HepG2 (cell line): ENCODE data around the gene BEST3. TPM values are rescaled to one million over a fixed set of nuclear protein-coding genes. Genes with fewer than 3 reads are reported as not detected.

Experiments
- ATAC-seq: fragments of 200-7000 bp; cut with Tn5 transposase; 3 replicates; pipeline ENCODE4 v1.9.1; 2020; ENCODE audit warnings: mild to moderate bottlenecking, moderate library complexity
- BruUV-seq: library from RNA; stranded (reverse); fragments of 400-500 nt; replicated peaks from 2 replicates; lab custom pipeline; 2021; lab: Mats Ljungman, UMichigan
- CTCF ChIA-PET: fragments of 300-600 bp; formaldehyde crosslinking; extraction: SDS; loops from one replicate; lab custom pipeline; 2021; ENCODE audit warnings: low total read pairs, inconsistent platforms, low intra/inter-chr PET ratio; lab: Yijun Ruan, JAX
- POLR2A ChIA-PET: fragments of 350-600 bp; sonication (Branson Sonifier 250); formaldehyde crosslinking; loops from one replicate; lab custom pipeline; 2020; ENCODE audit warnings: antibody characterized with exemption, inconsistent platforms; lab: Yijun Ruan, JAX
- DNase-seq: peaks from one replicate; pipeline ENCODE4 v3.0.0-alpha.2; 2015; ENCODE audit warnings: low spot score
- FAIRE-seq: peaks from 3 replicates; lab custom pipeline; 2011; peaks lifted over from hg19 to GRCh38; lab: Jason Lieb, UNC
- H2AFZ ChIP-seq: one replicate; pipeline ENCODE4 v1.6.1; 2011; ENCODE audit warnings: low read length, inconsistent platforms
- H3K27ac ChIP-seq: fragments of 300-600 bp; 3 replicates; pipeline ENCODE4 v1.8.0; 2011; ENCODE audit warnings: mixed run types, mild to moderate bottlenecking, mixed read lengths, low read length, inconsistent platforms; ENCODE audit not compliant: insufficient read depth; ENCODE audit errors: extremely low read length
- H3K27me3 ChIP-seq, 2 experiments: fragments of 200-600 bp in 1 of 2; 2 replicates in 1 of 2; 3 replicates in 1 of 2; pipeline versions ENCODE4 v1.6.0 to v1.8.0; 2011; ENCODE audit warnings: low read length in 2 of 2, mild to moderate bottlenecking in 2 of 2, moderate library complexity in 2 of 2, inconsistent platforms in 1 of 2; ENCODE audit not compliant: insufficient read depth in 2 of 2, control insufficient read depth in 1 of 2
- H3K36me3 ChIP-seq, 2 experiments: fragments of 200-600 bp in 1 of 2; replicated peaks in 1 of 2; 2 replicates in 1 of 2; 3 replicates in 1 of 2; pipeline versions ENCODE4 v1.5.1 to v1.8.0; 2011; ENCODE audit warnings: low read length in 2 of 2, inconsistent platforms in 1 of 2; ENCODE audit not compliant: insufficient read depth in 2 of 2, control insufficient read depth in 1 of 2
- H3K4me1 ChIP-seq: 2 replicates; pipeline ENCODE4 v1.5.1; 2012; ENCODE audit warnings: low read length, inconsistent platforms; ENCODE audit not compliant: insufficient read depth
- H3K4me2 ChIP-seq: 2 replicates; pipeline ENCODE4 v1.6.0; 2011; ENCODE audit warnings: low read depth, low read length, inconsistent platforms
- H3K4me3 ChIP-seq, 3 experiments: fragments of 200-600 bp in 1 of 3; sonication (generic), shearing (Covaris generic) in 1 of 3; replicated peaks in 1 of 3; 2 replicates each; pipeline ENCODE4 v1.5.1; 2011 to 2016; ENCODE audit warnings: low read length in 3 of 3, inconsistent platforms in 2 of 3, low read depth in 2 of 3, mild to moderate bottlenecking in 2 of 3, control low read depth in 1 of 3, mixed read lengths in 1 of 3; ENCODE audit not compliant: insufficient read depth in 1 of 3
- H3K79me2 ChIP-seq: one replicate; pipeline ENCODE4 v1.6.1; 2011; ENCODE audit warnings: low read length, inconsistent platforms; ENCODE audit not compliant: insufficient read depth
- H3K9ac ChIP-seq: 2 replicates; pipeline ENCODE4 v1.6.0; 2011; ENCODE audit warnings: mild to moderate bottlenecking, low read depth, low read length, inconsistent platforms; ENCODE audit not compliant: insufficient read depth
- H3K9me3 ChIP-seq: 2 replicates; pipeline ENCODE4 v1.5.1; 2012; ENCODE audit warnings: mild to moderate bottlenecking, low read length
- H4K20me1 ChIP-seq: 2 replicates; pipeline ENCODE4 v1.6.0; 2011; ENCODE audit warnings: inconsistent platforms, mild to moderate bottlenecking, low read length, moderate library complexity; ENCODE audit not compliant: insufficient read depth
- ELF3 ChIP-seq: IDR thresholded peaks from 2 replicates; pipeline ENCODE4 v1.6.1; 2016; ENCODE audit warnings: missing genetic modification reagents, missing compliant biosample characterization
- HOXA3 ChIP-seq: sonication (generic); formaldehyde crosslinking; IDR thresholded peaks from 2 replicates; pipeline ENCODE4 v1.5.0; 2020; ENCODE audit warnings: missing genetic modification reagents
- PHF8 ChIP-seq: sonication (generic); formaldehyde crosslinking; IDR thresholded peaks from 2 replicates; pipeline ENCODE4 v1.5.0; 2020; ENCODE audit warnings: missing genetic modification reagents
- RFX1 ChIP-seq: fragments of 450-650 bp; IDR thresholded peaks from 2 replicates; pipeline ENCODE4 v1.6.1; 2017
- SOX6 ChIP-seq, 2 experiments: fragments of 450-650 bp in 1 of 2; sonication (generic) in 1 of 2; formaldehyde crosslinking in 1 of 2; IDR thresholded peaks; 2 replicates each; pipeline versions ENCODE4 v1.4.0 to v1.6.1; 2017 to 2020; ENCODE audit warnings: antibody characterized with exemption in 1 of 2, mild to moderate bottlenecking in 1 of 2, missing genetic modification reagents in 1 of 2
- TEAD3 ChIP-seq: optimal IDR thresholded peaks from 2 replicates; pipeline ENCODE3; 2016; ENCODE audit warnings: borderline replicate concordance
- WGBS: methylation state at CpG from one replicate; pipeline ENCODE4 v1.1.6; 2017; ENCODE audit warnings: low lambda C conversion rate; 5-methylcytosine and 5-hydroxymethylcytosine counted together
- in situ Hi-C: cut with HindIII; loops from 2 replicates; pipeline ENCODE4 v1.10.0; 2017; ENCODE audit warnings: low pct_unique_long_range_greater_than_20kb; ENCODE audit not compliant: extremely low pct_ligation_motif_present
- intact Hi-C: fragments of 100-400 bp; cut with micrococcal nuclease; formaldehyde crosslinking; loops from one replicate; pipeline ENCODE4 v1.10.0; 2022; ENCODE audit not compliant: unreplicated experiment
- polyA plus RNA-seq, 8 experiments: library from polyadenylated mRNA; depleted of rRNA in 3 of 8; stranded (reverse) in 7 of 8; unstranded in 1 of 8; fragments of >200 nt; fragmentation: Illumina TruSeq in 4 of 8; extraction: Trizol in 4 of 8; gene quantifications; 2 replicates each; pipeline versions ENCODE4 v1.2.1 to v1.2.3, GENCODE V29; 2011 to 2016; ENCODE audit warnings: low read depth in 4 of 8, missing spikeins in 1 of 8, mixed read lengths in 1 of 8; ENCODE audit not compliant: insufficient read depth in 1 of 8
- total RNA-seq, 5 experiments: library from RNA; depleted of rRNA; stranded (reverse); fragments of >200 nt; fragmentation: Illumina TruSeq; extraction: Trizol; gene quantifications; 2 replicates each; pipeline ENCODE4 v1.2.3, GENCODE V29; 2016; ENCODE audit warnings: low read depth in 1 of 5
- TF ChIP-seq, protein P1 (sequence below): IDR thresholded peaks from 2 replicates; pipeline ENCODE4 v1.6.1; 2012; ENCODE audit warnings: inconsistent platforms
- TF ChIP-seq, protein P2 (sequence below): IDR thresholded peaks from 2 replicates; pipeline ENCODE4 v1.6.1; 2016; ENCODE audit warnings: missing compliant biosample characterization, missing genetic modification reagents, borderline replicate concordance
- TF ChIP-seq, protein P3 (sequence below): sonication (generic); formaldehyde crosslinking; IDR thresholded peaks from 2 replicates; pipeline ENCODE4; 2020; ENCODE audit warnings: missing genetic modification reagents, mild to moderate bottlenecking, borderline replicate concordance
- TF ChIP-seq, protein P4 (sequence below): sonication (generic); formaldehyde crosslinking; IDR thresholded peaks from 2 replicates; pipeline ENCODE4 v1.5.1; 2020; ENCODE audit warnings: mild to moderate bottlenecking, missing genetic modification reagents, moderate library complexity
- TF ChIP-seq, protein P5 (sequence below): sonication (generic); formaldehyde crosslinking; IDR thresholded peaks from 2 replicates; pipeline ENCODE4 v1.4.0; 2020; ENCODE audit warnings: missing genetic modification reagents

Gene BEST3
- total and polyA plus RNA-seq, 2 of the 13 experiments (the other 11 are each of a cell fraction or from before 2014, with no cell fraction given) = not detected

DNA sequence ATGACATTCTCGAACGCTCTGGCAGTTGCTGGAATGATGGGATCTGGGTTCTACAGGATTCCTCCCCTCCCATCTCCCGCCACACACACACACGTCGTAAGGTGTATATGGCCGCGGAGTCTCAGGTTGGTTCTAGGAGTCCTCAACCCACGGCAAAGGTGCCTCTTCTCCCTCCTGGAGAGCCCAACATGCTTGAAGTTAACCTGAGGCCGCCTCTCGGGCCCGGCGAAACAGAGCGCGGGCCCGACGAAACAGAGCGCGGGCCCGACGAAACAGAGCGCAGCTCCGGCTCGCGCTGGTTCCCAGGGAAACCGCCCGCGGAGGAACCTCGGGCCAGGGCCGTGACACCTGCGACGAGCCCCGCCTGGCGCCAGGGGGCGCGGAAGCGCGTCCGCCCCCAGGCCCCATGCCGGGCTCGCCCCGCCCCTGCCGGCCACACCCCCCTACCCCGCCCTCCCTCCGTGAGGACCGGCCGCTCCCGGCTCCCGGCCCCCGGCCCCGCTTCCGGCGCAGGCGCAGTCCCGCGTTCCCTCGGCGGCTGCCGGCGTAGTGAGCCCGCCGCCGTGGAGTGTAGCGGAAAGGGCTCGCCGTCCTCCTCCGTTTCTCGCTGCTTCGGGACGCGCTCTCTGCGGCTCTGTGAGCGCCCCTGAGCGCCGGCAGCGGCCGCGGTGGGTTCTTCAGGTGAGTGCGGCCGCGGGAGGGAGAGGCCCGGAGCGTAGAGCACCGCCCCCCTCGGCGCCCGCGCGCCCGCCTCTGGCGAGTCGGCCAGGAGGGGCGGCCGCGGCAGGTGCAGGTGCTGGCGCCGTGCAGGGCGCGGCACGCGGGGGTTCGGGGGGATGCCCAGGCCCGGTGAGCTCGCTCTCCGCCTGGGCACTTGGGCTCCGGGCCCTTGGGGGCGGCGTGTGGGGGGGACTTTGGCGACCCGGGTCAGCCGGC is 39.5 kb upstream of the BEST3 start, which contains the start of gene RAB3IP:
RAB3IP (plus strand) TSS at position 510 of the 936 bp plus-strand sequence. CDS start 16,549 bp downstream, outside the sequence.
- Histone ChIP-seq H2AFZ (peak within 1 kb of the TSS; percentile 72), H3K4me2 (peak within 1 kb of the TSS; percentile 97), H3K36me3 (no peaks in the 10 kb centered on the region), H3K4me3 (peak within 1 kb of the TSS; percentile 74 to 86 (median 83)), H3K27ac (peak within 1 kb of the TSS; percentile 89), H3K4me1 (peaks cover 18% of the 10 kb centered on the region), H3K79me2 (peaks cover 28% of the 10 kb centered on the region), H4K20me1 (no peaks in the 10 kb centered on the region), H3K9me3 (no peaks in the 10 kb centered on the region), H3K9ac (peak within 1 kb of the TSS; percentile 75), H3K27me3 (peaks cover 0 to 6% of the 10 kb centered on the region in 2 experiments; a peak in 2 of 5 replicates)
- DNase-seq (peak; percentile 71), FAIRE-seq (no peak), ATAC-seq (peak; percentile 89)
- 0% methylated on average over 10 of the region's 110 CpGs for WGBS
- intact Hi-C loops = no loop called here
- POLR2A ChIA-PET = interaction anchor here (1.6 kb wide), 1 partner anchor 8 kb away, joined by 4 read pairs; no protein-coding TSS in a partner anchor
- no TSS peak for BruUV-seq
- CTCF ChIA-PET = no interaction called here
- in situ Hi-C loops = no loop called here
- 0 out of 2 replicates have a peak, but pooled peaks have one; percentile 13 for TF ChIP-seq ELF3 (CRISPR knock-in tag)
- TF ChIP-seq, protein P1, sequence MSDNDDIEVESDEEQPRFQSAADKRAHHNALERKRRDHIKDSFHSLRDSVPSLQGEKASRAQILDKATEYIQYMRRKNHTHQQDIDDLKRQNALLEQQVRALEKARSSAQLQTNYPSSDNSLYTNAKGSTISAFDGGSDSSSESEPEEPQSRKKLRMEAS = peak; percentile 52
- TF ChIP-seq HOXA3 (CRISPR knock-in tag) = peak; percentile 46; the same call in 1 of the 2 replicates
- TF ChIP-seq SOX6 (IDR thresholded peaks at IDR 0.05) = no peak
- 0 out of 2 replicates have a peak, but pooled peaks have one; percentile 15 for TF ChIP-seq SOX6 (CRISPR knock-in tag; IDR thresholded peaks at IDR 0.05)
- TF ChIP-seq RFX1 = peak; percentile 64; the same call in 1 of the 2 replicates
- TF ChIP-seq, protein P2, sequence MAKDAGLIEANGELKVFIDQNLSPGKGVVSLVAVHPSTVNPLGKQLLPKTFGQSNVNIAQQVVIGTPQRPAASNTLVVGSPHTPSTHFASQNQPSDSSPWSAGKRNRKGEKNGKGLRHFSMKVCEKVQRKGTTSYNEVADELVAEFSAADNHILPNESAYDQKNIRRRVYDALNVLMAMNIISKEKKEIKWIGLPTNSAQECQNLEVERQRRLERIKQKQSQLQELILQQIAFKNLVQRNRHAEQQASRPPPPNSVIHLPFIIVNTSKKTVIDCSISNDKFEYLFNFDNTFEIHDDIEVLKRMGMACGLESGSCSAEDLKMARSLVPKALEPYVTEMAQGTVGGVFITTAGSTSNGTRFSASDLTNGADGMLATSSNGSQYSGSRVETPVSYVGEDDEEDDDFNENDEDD (CRISPR knock-in tag) = peak; percentile 10; the same call in 1 of the 2 replicates
- TF ChIP-seq, protein P3, sequence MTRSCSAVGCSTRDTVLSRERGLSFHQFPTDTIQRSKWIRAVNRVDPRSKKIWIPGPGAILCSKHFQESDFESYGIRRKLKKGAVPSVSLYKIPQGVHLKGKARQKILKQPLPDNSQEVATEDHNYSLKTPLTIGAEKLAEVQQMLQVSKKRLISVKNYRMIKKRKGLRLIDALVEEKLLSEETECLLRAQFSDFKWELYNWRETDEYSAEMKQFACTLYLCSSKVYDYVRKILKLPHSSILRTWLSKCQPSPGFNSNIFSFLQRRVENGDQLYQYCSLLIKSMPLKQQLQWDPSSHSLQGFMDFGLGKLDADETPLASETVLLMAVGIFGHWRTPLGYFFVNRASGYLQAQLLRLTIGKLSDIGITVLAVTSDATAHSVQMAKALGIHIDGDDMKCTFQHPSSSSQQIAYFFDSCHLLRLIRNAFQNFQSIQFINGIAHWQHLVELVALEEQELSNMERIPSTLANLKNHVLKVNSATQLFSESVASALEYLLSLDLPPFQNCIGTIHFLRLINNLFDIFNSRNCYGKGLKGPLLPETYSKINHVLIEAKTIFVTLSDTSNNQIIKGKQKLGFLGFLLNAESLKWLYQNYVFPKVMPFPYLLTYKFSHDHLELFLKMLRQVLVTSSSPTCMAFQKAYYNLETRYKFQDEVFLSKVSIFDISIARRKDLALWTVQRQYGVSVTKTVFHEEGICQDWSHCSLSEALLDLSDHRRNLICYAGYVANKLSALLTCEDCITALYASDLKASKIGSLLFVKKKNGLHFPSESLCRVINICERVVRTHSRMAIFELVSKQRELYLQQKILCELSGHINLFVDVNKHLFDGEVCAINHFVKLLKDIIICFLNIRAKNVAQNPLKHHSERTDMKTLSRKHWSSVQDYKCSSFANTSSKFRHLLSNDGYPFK (CRISPR knock-in tag) = 0 out of 2 replicates have a peak, but pooled peaks have one; percentile 35
- TF ChIP-seq, protein P4, sequence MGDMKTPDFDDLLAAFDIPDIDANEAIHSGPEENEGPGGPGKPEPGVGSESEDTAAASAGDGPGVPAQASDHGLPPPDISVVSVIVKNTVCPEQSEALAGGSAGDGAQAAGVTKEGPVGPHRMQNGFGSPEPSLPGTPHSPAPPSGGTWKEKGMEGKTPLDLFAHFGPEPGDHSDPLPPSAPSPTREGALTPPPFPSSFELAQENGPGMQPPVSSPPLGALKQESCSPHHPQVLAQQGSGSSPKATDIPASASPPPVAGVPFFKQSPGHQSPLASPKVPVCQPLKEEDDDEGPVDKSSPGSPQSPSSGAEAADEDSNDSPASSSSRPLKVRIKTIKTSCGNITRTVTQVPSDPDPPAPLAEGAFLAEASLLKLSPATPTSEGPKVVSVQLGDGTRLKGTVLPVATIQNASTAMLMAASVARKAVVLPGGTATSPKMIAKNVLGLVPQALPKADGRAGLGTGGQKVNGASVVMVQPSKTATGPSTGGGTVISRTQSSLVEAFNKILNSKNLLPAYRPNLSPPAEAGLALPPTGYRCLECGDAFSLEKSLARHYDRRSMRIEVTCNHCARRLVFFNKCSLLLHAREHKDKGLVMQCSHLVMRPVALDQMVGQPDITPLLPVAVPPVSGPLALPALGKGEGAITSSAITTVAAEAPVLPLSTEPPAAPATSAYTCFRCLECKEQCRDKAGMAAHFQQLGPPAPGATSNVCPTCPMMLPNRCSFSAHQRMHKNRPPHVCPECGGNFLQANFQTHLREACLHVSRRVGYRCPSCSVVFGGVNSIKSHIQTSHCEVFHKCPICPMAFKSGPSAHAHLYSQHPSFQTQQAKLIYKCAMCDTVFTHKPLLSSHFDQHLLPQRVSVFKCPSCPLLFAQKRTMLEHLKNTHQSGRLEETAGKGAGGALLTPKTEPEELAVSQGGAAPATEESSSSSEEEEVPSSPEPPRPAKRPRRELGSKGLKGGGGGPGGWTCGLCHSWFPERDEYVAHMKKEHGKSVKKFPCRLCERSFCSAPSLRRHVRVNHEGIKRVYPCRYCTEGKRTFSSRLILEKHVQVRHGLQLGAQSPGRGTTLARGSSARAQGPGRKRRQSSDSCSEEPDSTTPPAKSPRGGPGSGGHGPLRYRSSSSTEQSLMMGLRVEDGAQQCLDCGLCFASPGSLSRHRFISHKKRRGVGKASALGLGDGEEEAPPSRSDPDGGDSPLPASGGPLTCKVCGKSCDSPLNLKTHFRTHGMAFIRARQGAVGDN (CRISPR knock-in tag) = peak; percentile 67
- TF ChIP-seq, protein P5, sequence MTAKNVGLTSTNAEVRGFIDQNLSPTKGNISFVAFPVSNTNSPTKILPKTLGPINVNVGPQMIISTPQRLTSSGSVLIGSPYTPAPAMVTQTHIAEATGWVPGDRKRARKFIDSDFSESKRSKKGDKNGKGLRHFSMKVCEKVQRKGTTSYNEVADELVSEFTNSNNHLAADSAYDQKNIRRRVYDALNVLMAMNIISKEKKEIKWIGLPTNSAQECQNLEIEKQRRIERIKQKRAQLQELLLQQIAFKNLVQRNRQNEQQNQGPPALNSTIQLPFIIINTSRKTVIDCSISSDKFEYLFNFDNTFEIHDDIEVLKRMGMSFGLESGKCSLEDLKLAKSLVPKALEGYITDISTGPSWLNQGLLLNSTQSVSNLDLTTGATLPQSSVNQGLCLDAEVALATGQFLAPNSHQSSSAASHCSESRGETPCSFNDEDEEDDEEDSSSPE (CRISPR knock-in tag) = peak; percentile 64; the same call in 1 of the 2 replicates
- peak; percentile 73; the same call in 1 of the 2 replicates for TF ChIP-seq PHF8 (CRISPR knock-in tag)
- peak; percentile 6 for TF ChIP-seq TEAD3 (CRISPR knock-in tag)
